Skin of body (tissue), 2 donors: Measurements from ENCODE around the gene OAF. TPM values are rescaled to one million over a fixed set of nuclear protein-coding genes. Genes with fewer than 3 reads are reported as not detected.
"Not testable (repeated sequence)": the region's sequence is repeated elsewhere in the genome, so short reads cannot be mapped to it uniquely, and the experiment has no call there.

Experiments
- DNase-seq: peaks from one replicate; lab custom pipeline; 2025; lab: John Stamatoyannopoulos, UW
- total RNA-seq: library from RNA; depleted of rRNA; stranded (reverse); fragments of >200 nt; gene quantifications from one replicate; pipeline ENCODE4 v1.2.3, GENCODE V29; 2014

OAF gene
- total RNA-seq, 1 donor from 2014 or later: 19.0 TPM

DNA sequence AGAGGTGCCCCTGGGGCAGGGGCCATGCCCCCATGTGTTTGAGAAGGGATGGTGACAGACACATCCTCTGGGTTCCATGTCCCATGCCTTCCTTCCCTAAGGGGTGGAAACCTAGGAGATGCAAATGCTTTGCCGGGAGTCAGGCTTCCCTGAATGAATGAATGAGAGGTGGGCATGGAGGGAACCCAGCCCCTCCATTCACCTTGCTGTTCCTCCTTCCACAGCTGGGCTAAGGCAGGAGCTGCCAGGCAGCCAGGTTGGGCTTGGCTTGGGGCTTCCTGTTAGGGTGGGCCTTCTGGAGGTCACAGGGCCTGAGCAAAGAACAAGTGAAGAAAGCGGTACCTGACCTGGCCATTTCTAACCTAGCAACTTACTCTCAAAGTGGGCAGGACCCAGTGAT is 30.0 kb downstream of the OAF start:
- DNase-seq: no peak

DNA sequence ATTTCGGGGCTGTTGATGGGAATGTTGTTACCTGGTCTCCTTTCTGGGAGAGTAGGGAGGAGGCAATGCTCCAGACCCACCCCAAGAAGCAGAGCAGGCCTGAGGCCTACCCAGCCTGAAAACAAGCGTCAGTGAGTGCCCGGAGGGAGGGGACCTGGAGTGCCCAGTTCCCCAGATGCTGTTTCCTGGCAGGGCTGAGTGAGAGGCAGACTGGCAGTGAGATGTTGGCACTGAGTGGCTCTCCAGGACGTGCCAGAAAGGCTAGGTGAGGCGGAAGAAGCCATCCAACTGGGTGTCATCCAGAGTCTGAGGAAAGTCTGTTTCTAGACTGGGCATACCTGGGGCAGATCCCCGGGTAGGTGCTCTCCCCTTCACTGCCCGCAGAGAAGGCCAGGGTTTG is 30.4 kb downstream of the OAF start:
- DNase-seq: no peak

DNA sequence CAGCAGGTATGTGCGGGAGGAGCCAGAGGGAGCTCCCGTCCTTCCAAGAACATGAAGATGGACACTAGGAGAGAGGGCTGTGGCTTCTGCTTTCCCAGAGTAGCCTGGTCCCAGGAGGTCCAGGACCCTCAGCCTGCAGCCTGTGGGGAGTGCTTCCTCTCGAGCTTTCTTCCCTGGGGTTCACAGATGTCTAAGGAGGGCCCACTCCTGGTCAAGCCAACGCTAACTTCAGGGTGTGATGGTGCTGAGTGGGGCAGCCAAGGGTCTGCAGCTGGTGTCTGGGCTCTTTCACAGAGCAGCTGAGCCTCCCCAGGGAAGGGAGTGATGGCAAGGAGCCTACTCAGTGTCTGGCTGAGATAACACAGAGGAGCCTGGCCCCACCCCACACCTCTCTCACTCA is 32.4 kb downstream of the OAF start:
- DNase-seq: no peak

DNA sequence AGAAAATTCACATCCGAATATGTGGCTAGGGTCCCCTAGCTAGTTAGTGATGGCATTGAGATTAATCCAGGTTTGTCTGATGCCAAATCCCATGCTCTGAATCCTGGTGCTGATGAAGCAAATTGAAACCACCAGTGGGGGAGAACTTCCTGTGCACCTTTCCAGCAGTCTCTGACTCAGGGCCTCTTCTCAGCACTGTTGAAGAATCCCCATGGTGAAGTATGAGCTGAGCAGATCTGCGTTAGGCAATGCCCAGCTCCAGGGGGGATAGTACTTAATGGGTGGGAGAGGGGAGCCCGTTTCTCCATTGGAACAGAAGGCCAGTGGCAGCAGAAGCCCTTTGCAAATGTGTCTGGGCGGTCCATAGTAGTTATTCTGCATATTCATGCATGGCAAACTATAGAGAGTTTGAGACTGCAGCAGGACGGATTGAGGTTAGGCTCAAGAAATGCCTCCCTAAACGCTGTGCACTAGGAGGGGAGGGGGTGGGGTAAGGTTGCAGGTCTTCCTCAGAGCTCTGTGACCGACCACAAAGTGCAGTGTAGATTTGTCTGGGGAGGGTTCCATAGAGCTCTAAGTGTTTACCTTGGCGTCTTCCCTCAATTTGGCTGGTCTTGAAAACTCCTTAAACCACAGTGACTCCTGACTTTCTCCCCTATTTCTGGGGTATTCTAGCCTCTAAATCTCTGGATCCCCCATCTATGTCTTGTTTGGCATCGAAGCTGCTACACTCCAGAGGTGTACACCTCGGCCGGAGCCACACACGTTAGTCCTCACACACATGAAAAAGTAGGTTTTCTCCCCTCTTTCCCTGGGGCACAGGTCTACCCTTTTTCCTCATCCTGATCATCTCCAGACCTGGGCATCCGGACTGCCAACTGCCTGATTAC is 33.9 kb downstream of the OAF start:
- DNase-seq: no peak

DNA sequence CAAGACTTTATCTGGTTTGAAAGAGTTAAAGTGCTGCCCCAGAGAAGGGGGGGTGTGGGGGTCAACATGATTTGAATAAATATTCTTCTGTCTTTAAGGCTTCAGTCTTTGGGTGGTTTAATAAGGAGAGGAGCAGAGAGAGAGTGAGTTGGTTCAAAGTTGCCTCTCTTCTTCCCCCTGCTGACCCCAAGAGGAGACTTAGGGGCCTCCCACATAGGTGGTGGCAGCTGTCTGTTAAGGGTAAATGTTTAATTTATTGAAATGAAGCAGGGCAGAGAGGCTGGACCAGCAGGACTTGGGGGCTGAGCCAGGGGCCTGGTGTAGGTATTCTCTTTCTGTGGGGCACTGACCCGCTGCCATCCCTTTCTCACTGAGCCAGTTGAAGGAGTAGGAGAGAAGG is 34.6 kb downstream of the OAF start:
- DNase-seq: no peak

DNA sequence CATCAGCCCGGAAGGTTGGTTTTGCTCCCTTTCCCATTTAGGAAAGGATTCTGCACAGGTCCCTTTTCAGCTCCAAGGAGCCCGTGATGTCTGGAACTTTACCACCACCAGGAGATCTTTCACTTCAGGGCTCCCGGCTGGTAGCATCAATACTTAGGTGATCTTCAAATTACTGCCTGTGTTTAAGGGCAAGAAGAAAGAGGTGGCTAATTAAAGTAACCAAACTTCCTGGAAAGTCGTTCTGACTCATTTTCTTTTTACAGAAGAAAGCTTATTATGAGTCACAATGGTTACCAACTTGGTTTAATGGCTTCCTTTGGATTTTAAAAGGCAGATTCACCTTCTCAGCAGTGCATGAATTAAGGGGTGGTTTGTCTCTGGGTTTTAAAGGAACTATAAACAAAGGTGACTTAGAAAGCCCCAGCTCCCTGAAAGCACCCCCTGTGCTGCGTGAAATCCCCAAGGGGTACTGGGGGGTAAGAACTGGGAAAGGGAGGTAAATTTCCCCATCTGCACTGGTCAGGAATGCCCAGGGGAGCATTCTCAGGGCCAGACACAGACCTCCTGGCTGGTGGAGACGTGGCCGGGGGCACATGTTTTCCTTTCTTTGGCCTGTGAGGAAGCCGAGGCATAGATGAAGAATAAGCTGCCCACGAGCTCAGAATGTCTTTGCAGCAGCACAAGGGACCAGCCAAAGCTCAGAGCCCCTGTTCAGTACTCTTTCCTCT is 37.9 kb downstream of the OAF start:
- no peak for DNase-seq

DNA sequence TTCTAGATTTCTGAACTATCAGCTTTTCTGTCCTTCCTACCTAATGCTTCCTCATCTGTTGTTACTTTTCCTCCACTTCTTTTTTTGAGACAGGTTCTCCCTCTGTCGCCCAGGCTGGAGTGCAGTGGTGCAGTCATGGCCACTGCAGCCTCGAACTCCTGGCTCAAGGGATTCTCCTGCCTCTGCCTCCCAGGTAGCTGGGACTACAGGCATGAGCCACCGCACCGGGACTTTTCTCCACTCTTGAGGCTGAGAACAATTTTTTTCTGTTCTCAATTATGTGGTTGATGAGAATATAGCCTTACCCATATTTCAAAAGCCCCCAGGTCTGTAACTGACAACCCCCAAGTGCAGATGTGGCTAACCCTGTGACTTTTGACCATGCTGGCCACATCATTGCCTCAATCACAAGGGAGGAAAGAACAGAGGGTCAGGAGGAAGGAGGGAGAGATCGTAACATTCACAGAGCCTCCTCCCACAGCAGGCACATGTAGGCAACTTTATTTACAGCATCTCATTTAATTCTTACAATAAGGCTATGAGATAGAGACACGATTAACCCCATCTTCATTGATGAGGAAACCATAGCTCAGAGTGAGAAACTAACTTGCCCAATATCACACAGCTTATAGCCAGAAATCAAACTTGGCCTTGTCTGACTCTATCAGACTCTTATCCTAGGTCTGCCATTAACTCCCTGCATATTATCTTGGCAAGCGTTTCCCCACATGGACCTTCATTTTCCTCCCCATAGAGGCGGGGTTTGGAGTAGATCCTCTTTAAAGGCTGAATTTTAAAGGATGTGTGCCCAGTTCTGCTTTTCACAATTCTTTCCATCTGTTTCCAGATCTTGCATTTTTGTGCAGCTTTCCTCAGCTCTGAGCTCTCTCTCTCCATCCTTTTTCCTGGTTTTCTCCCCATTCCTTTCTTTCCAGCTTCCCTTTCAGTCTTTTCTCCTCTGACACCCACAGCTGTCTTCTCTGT is 38.7 kb downstream of the OAF start:
- DNase-seq: peak; percentile 70

DNA sequence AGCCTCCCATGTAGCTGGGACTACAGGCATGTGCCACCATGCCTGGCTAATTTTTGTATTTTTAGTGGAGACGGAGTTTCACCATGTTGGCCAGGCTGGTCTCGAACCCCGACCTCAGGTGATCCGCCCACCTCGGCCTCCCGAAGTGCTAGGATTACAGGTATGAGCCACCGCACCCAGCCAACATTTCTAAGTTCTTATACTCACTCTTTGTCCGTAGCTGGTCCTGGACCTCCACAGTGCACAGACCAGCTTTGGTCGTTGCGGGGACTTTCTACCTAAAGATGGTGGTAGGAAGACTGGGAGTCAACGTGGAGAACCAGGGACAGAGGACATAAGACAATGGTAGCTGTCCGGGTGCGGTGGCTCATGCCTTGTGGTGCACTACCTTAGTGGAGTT is 42.5 kb downstream of the OAF start:
- not testable (repeated sequence) for DNase-seq

DNA sequence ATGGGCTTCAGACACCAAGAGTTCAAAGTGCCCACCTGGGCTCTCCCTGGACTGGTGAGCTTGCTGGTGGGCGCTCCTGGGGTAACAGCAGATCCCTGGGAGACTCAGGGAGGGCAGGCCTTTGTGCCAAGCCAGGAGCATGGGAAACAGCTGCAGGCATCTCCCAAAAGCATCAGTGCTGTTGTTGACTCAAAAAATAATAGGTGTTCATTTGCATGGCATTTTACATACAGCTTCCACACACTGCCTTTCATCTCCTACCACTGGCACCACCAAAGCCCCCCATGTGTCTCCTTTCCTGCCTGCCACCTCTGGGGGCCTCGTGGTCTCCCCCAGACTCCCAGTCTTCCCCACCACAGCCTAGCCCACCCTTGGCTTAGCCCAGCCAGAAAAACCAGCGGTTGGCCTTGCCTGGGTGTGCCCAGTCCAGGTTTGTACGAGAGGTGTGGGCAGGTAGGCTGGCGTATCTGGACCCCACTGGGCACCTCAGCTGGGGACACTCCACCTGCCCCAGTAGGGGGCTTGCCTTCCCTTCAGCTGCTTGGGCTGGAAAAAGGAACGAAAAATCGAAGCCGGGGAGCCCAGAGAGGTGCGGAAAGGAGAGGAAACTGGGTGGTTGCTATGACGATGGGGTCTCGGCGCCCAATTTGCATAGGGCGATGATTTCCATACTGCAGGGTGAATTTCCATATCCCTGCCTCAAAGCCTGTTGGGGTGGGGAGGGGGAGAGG is 44.1 kb downstream of the OAF start:
- no peak for DNase-seq

DNA sequence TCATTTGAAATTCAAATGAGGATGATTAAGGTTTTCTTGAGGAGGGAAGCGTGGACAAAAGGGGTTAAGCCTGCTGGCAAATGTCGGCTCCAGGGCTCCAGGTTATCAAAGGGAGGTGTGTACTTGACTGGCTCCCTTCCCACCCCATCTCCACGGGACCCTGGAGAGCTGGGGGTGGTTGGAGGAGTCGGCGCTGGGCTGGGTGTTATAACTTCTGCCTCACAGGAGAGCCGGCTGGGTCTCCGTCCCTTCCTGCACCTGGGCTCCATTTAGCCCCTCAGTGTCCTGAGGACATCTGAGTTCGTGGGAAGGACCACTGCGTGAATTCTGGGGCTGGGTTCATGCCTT is 44.7 kb downstream of the OAF start:
- DNase-seq: no peak

DNA sequence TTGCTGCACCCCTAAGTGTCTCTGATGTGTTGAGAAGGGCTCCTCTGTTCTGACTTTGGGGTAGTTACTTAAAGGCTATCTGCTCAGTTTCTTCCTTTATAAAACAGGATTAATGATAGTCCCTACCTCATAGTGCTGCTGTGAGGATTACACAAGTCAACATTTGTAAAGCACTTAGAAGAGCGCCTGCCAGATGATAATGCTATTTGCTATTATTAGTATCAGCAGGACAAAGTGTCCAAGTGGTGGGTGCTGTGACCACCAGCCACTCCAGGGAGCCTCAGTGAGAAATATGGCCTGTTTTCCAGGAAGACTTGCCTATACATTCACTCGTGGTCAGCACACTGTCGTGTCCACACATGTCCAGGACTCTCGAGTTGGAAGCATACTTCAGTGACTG is 45.3 kb downstream of the OAF start:
- DNase-seq: no peak

DNA sequence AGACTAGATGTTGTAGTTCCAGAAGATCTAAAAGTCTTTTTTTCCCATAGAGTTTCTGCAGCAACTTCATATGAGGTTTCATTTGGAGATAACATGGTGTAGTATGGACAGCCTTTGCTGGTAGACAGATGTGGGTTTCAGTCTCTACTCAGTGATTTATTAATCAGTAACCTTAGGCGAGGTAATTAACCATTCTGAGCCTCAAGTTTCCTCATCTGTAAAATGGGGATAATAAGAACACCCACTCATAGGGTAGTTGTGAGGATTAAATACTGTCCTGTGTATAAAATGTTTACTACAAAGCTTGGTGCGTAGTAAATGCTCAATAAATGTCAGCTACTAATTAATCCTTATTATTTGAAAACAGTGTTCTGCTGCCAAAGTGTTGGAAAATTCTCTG is 45.9 kb downstream of the OAF start:
- DNase-seq: no peak

DNA sequence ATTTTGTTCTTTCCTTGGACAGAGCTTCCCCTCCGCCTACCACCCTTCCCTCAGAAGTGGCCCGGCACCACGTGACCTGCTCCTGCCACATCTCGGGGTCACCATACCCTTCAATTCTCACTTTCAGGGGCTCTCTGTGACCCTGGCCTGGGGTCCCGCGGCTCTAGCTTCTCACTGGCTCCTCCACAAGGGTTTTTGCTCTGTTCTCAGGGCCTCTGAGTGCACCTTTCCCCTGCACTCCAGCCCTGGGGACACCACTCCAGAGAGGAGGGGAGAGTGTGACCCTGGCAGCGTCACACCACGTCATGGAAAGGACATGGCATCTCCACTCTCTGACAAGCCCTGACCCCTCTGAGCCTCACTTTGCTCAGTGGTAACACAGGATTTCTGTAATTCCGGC is 46.5 kb downstream of the OAF start:
- DNase-seq: no peak

DNA sequence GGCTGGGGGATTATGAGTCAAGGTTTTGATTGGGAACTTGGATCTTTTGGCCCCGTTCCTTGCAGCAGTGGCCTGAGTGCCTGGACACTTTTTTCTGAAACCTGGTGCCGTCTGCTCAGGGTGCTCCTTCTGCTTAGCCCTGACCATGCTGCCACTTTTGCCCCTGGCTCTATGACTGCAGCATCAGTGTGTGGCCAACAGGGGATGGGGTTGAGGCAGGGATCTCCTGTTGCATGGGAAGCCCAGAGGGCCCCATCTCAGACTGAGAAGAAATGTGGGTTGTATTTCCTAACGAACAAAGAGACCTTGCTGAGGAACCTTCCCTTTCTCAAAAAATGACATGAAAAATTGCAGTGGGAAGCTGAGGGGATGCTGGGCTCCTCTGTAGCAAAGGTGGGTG is 47.8 kb downstream of the OAF start:
- no peak for DNase-seq

DNA sequence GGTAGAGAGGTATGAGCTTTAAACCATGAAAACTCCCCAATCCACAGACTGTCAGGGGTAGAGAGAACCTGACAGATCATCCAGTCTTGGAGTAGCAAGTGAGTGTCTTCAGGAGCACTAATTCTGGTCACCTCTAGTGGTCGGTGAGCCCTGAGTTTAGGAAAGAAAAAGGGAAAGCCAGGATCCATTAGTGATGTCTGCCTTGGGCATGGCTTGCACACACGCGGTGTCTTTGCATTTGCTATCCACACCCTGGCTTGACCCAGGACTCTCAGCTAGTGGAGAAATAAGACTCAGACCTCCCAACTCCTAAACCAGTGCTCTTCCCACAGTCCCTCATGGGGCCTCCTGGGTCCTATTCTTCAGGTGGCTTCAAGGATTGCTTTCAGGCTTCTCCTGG is 48.4 kb downstream of the OAF start:
- no peak for DNase-seq

DNA sequence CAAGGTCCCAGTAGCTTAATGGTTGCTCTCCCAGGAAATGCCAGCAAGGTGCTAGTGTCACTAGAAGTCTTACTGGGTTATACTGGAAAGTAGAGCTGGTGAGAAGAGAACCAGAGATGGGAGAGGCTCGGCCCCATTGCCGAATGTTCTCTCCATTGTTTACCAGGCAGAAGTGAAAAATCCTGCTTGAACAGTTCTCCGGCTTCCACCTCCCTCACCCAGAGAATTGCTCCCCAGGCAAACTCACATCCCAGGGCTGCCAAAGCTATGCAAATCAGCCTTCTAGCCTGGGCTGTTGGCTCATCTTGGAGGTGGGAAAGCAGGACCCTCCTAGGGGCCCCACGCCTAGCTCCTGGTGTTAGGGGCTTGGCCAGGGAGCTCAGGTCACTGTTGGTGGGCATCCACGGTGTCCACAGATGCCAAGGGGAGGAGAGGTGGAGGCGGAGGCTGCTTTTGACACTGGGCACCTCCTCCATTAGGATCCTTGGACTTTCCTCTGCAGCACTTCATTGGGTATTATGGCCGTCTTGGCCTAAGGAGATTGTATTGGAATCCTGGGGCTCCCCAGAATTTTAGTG is 49.2 kb downstream of the OAF start:
- no peak for DNase-seq

DNA sequence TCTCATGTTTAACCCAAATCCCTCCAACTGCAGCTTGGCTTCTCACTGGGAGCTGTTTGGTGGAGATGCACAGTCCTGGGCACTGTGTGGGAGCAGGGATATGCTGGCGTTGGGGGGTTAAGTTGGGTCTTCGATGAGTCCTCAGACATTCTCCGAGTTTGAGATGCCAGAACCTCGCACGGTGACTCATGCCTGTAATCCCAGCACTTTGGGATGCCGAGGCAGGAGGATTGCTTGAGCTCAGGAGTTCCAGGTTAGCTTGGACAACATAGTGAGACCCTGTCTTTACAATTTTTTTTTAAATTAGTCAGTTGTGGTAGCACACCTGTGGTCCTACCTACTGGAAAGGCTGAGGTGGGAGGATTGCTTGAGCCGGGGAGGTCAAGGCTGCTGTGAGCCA is 49.8 kb downstream of the OAF start:
- no peak for DNase-seq

DNA sequence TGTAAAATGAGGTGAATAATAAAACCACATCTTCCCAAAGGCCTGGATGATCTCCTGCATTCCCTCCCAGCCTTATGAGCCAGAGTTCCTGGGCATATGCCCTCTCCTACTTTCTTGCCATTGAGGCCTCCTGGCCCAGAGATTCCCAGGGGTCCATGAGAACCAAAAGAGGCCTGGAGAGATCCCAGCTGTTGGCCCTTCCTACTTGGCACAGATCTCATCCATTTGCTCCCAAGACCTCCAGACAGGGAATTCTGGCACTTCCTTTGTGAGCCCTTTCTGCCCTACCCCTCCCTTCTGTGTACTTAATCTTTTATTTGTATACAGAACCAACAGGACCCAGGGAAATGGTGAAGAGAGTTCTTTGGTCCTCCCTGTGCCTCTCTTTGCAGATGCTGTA is 50.5 kb downstream of the OAF start:
- no peak for DNase-seq

DNA sequence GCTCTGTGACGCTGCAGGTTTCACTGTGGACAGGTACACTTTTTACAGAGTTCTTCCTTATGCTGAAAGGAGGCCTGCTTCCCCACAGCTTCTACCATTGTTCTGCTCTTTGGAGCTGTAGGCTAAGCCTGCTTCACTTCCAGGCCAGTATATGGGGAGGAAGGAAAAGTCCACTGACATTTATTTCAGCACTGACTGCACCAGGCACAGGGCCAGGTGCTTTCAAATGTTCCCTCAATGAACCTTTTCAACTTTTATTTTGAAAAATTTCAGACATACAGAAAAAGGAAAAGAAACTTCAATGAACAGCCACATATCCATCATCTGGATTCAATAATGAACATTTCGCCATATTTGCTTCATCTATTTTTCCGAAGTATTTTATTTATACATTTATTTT is 51.1 kb downstream of the OAF start:
- DNase-seq: peak; percentile 19

DNA sequence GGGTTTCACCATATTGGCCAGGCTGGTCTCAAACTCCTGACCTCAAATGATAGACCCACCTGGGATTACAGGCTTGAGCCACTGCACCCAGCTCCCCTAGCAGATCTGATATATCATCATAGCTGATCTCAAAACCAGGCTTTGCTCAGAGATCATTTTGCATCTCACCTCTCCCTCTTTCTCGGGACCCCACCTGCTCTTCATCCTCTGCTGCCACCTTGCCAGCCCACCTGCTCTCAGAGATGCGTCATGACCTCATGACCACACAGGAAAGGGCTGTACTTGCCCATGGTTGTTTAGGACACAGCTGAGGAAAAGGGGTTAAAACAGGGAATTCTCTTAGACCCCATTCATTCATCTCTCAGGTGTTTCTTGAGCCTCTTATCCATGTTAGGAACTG is 56.5 kb downstream of the OAF start:
- DNase-seq: no peak

DNA sequence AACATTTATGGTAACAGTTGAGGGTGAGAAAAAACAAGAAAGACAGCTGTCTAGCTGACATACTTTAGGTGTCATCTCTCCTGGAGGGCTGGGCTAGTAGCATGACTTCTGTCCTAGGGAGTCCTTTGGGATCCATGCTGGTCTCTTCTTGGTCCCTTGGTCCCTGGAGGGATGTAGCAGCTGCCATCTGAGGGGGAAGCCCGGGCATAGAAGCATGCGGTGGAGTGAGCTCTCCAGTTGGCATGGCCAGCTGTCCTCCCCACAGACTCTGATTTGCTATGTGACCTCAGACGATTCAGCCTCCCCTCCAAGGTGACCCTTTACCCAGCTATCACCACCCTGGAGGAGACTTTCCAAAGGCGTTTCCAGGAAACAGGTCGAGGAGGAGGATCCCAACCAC is 57.9 kb downstream of the OAF start:
- DNase-seq: no peak
